Keratinocyte (primary cell): ENCODE data around the gene GDNF. TPM values are rescaled to one million over a fixed set of nuclear protein-coding genes. Genes with fewer than 3 reads are reported as not detected.

Experiments
- DNase-seq: peaks from one replicate; pipeline ENCODE4 v3.0.0-alpha.2; 2011; ENCODE audit warnings: low read depth, missing footprints, low spot score
- FAIRE-seq: peaks from 2 replicates; lab custom pipeline; 2011; peaks lifted over from hg19 to GRCh38; lab: Jason Lieb, UNC
- H2AFZ ChIP-seq: 2 replicates; pipeline ENCODE4 v1.6.0; 2012; ENCODE audit warnings: low read length, control low read depth, inconsistent platforms; ENCODE audit not compliant: control insufficient read depth
- H3K27ac ChIP-seq: 2 replicates; pipeline ENCODE4 v1.5.1; 2011; ENCODE audit warnings: low read length; ENCODE audit not compliant: control insufficient read depth, insufficient read depth
- H3K27me3 ChIP-seq: 3 replicates; pipeline ENCODE4 v1.6.0; 2011; ENCODE audit warnings: low read length; ENCODE audit not compliant: control insufficient read depth, insufficient read depth; ENCODE audit errors: extremely low read depth
- H3K36me3 ChIP-seq, 2 experiments: 2 replicates in 1 of 2; 3 replicates in 1 of 2; pipeline ENCODE4 v1.5.1; 2011; ENCODE audit warnings: low read length in 2 of 2, mild to moderate bottlenecking in 1 of 2; ENCODE audit not compliant: control insufficient read depth in 2 of 2, insufficient read depth in 2 of 2; ENCODE audit errors: extremely low read depth in 1 of 2
- H3K4me1 ChIP-seq: 3 replicates; pipeline ENCODE4 v1.5.1; 2011; ENCODE audit warnings: low read length; ENCODE audit not compliant: control insufficient read depth, insufficient read depth; ENCODE audit errors: extremely low read depth
- H3K4me2 ChIP-seq: 3 replicates; pipeline ENCODE4 v1.6.0; 2011; ENCODE audit warnings: low read depth, low read length; ENCODE audit not compliant: control insufficient read depth, insufficient read depth; ENCODE audit errors: extremely low read depth
- H3K4me3 ChIP-seq, 3 experiments: fragments of 200-600 bp in 1 of 3; sonication (generic) in 1 of 3; 2 replicates in 2 of 3; 3 replicates in 1 of 3; pipeline ENCODE4 v1.5.1; 2011 to 2016; ENCODE audit warnings: low read length in 3 of 3, mild to moderate bottlenecking in 3 of 3, control low read depth in 2 of 3, inconsistent platforms in 1 of 3, low read depth in 1 of 3, mixed read lengths in 1 of 3, mixed run types in 1 of 3, moderate library complexity in 1 of 3; ENCODE audit not compliant: control insufficient read depth in 2 of 3, insufficient read depth in 2 of 3; ENCODE audit errors: extremely low read depth in 1 of 3
- H3K79me2 ChIP-seq: 2 replicates; pipeline ENCODE4 v1.6.0; 2012; ENCODE audit warnings: low read length; ENCODE audit not compliant: control insufficient read depth, insufficient read depth
- H3K9ac ChIP-seq: 3 replicates; pipeline ENCODE4 v1.6.0; 2011; ENCODE audit warnings: low read length; ENCODE audit not compliant: control insufficient read depth, insufficient read depth; ENCODE audit errors: extremely low read depth
- H3K9me1 ChIP-seq: 3 replicates; pipeline ENCODE4 v1.6.0; 2011; ENCODE audit warnings: low read length; ENCODE audit not compliant: control insufficient read depth, insufficient read depth; ENCODE audit errors: extremely low read depth
- H3K9me3 ChIP-seq: 2 replicates; pipeline ENCODE4 v1.5.1; 2012; ENCODE audit warnings: low read depth, low read length; ENCODE audit not compliant: control insufficient read depth
- H4K20me1 ChIP-seq: 3 replicates; pipeline ENCODE4 v1.6.0; 2011; ENCODE audit warnings: low read length; ENCODE audit not compliant: control insufficient read depth, insufficient read depth; ENCODE audit errors: extremely low read depth
- EZH2 ChIP-seq: IDR thresholded peaks from one replicate; pipeline ENCODE4 v1.6.1; 2012; ENCODE audit warnings: inconsistent platforms, mild to moderate bottlenecking, low read length, moderate library complexity
- dilution Hi-C: fragments of 300-500 bp; cut with MboI; formaldehyde crosslinking; loops from one replicate; pipeline ENCODE4 v1.7.0; 2020; ENCODE audit warnings: low sequenced_read_pairs; ENCODE audit not compliant: extremely low pct_ligation_motif_present
- polyA plus RNA-seq, 5 experiments: library from polyadenylated mRNA; depleted of rRNA in 3 of 5; stranded (reverse) in 3 of 5; stranded (forward) in 1 of 5; unstranded in 1 of 5; fragments of >200 nt; gene quantifications; 1 replicate in 1 of 5; 2 replicates in 3 of 5; 3 replicates in 1 of 5; pipeline versions ENCODE4 v1.2.1 to v1.2.3, GENCODE V29; 2011 to 2012; ENCODE audit warnings: missing spikeins in 2 of 5, low read depth in 1 of 5, low replicate concordance in 1 of 5
- TF ChIP-seq, protein P1 (sequence below), 3 experiments: IDR thresholded peaks in 1 of 3; conservative IDR thresholded peaks in 1 of 3; optimal IDR thresholded peaks in 1 of 3; 2 replicates in 2 of 3; 3 replicates in 1 of 3; pipeline versions ENCODE3 to v1.5.1; 2011; ENCODE audit warnings: low read length in 3 of 3, mild to moderate bottlenecking in 3 of 3, moderate library complexity in 2 of 3, control low read depth in 1 of 3, inconsistent platforms in 1 of 3; ENCODE audit not compliant: insufficient read depth in 2 of 3; ENCODE audit errors: extremely low read depth in 1 of 3

Gene GDNF
- polyA plus RNA-seq, 1 donor (not counting 4 experiments of a cell fraction or from before 2014, with no cell fraction given) = 2.4 TPM

DNA sequence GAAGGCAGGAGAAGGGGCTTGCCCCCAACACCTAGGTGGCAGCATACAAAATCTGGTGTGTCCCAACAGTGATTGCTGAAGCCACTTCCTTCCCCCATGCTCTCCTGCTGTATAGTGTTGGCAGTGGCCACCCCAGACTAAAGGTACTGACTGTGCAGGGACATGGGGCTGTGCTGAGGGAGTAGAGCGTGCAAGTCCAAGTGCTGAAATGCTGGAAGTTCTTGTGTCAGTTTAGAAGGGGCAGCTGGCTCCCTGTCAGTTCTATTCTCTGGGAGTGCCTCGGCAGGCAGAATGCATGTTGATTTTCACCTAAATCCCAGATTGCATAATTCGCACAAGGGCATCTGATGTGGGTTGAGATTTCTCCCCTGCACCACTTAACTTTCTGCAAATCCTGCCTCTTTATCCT, 68.6 kb downstream of the GDNF start:
- peak; percentile 15 for DNase-seq
- Histone ChIP-seq H3K36me3 (no peaks in the 10 kb centered on the region), H3K9ac (no peak overlapping the region), H3K4me3 (no peak overlapping the region), H3K27me3 (no peaks in the 10 kb centered on the region), H3K9me3 (no peaks in the 10 kb centered on the region), H3K9me1 (peaks cover 2% of the 10 kb centered on the region), H2AFZ (no peak overlapping the region), H3K79me2 (no peaks in the 10 kb centered on the region), H3K4me1 (peaks cover 38% of the 10 kb centered on the region), H3K27ac (peak overlapping the region; percentile 40), H3K4me2 (peak overlapping the region; percentile 23), H4K20me1 (no peaks in the 10 kb centered on the region)
- dilution Hi-C loops = no loop called here
- TF ChIP-seq, protein P1, sequence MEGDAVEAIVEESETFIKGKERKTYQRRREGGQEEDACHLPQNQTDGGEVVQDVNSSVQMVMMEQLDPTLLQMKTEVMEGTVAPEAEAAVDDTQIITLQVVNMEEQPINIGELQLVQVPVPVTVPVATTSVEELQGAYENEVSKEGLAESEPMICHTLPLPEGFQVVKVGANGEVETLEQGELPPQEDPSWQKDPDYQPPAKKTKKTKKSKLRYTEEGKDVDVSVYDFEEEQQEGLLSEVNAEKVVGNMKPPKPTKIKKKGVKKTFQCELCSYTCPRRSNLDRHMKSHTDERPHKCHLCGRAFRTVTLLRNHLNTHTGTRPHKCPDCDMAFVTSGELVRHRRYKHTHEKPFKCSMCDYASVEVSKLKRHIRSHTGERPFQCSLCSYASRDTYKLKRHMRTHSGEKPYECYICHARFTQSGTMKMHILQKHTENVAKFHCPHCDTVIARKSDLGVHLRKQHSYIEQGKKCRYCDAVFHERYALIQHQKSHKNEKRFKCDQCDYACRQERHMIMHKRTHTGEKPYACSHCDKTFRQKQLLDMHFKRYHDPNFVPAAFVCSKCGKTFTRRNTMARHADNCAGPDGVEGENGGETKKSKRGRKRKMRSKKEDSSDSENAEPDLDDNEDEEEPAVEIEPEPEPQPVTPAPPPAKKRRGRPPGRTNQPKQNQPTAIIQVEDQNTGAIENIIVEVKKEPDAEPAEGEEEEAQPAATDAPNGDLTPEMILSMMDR (optimal IDR thresholded peaks at IDR 0.05 in 1 of 3, IDR thresholded peaks at IDR 0.05 in 1 of 3, conservative IDR thresholded peaks at IDR 0.05 in 1 of 3; ENCODE audit: extremely low read depth in 1 of 3, insufficient read depth in 2 of 3, low read length in 3 of 3) = peak in 1 of 3 experiments; percentile 10
- no peak for TF ChIP-seq EZH2
- no peak for FAIRE-seq

DNA sequence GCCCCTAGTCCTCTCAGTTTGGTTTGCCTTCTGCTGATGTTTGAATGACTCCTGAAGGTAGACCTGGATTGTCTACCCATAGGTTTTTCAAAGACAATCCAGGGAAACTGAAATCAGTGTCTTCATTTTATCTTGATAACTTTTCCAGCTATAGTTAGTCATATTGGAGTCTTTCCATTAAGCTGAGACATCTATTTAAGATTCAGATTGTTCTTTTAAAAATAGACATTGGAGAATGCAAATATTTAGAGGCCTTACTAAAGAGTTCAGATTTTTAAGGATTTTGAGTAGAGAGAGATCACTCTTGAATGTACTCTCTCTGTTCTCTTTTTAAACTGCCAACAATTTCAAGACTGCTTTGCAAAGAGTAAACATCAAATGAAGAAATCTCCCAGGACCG, 69.1 kb downstream of the GDNF start:
- no peak for TF ChIP-seq EZH2
- TF ChIP-seq, protein P1 (optimal IDR thresholded peaks at IDR 0.05 in 1 of 3, IDR thresholded peaks at IDR 0.05 in 1 of 3, conservative IDR thresholded peaks at IDR 0.05 in 1 of 3; ENCODE audit: extremely low read depth in 1 of 3, insufficient read depth in 2 of 3, low read length in 3 of 3) = no peak
- no peak for FAIRE-seq
- H3K4me3 ChIP-seq = no peak overlapping the region
- no peaks in the 10 kb centered on the region for H3K27me3 ChIP-seq
- H3K79me2 ChIP-seq = no peaks in the 10 kb centered on the region
- DNase-seq = no peak
- H3K27ac ChIP-seq = peak overlapping the region; percentile 40
- H3K4me1 ChIP-seq = peaks cover 38% of the 10 kb centered on the region
- H3K9me1 ChIP-seq = peaks cover 2% of the 10 kb centered on the region
- no peak overlapping the region for H2AFZ ChIP-seq
- H4K20me1 ChIP-seq = no peaks in the 10 kb centered on the region
- dilution Hi-C loops = no loop called here
- H3K4me2 ChIP-seq = peak overlapping the region; percentile 23
- H3K9me3 ChIP-seq = no peaks in the 10 kb centered on the region
- no peaks in the 10 kb centered on the region for H3K36me3 ChIP-seq
- H3K9ac ChIP-seq = no peak overlapping the region
